Fibroblast of lung (primary cell): ENCODE data around the gene TRIM65.

Experiments used
- CTCF ChIP-seq, 2 donors: IDR thresholded peaks in 1 of 2; conservative IDR thresholded peaks in 1 of 2; 1 replicate in 1 of 2; 2 replicates in 1 of 2; pipeline ENCODE4 v1.5.1; 2011 to 2012; ENCODE audit warnings: low read length in 2 of 2, control low read depth in 1 of 2, inconsistent platforms in 1 of 2, low read depth in 1 of 2, mild to moderate bottlenecking in 1 of 2
- EZH2 ChIP-seq: IDR thresholded peaks from 2 replicates; pipeline ENCODE4 v1.5.1; 2012; ENCODE audit warnings: low read length, control low read depth, mild to moderate bottlenecking; ENCODE audit errors: missing control alignments

GRCh38 chr17:75921596-75921995 is 24.8 kb upstream of the TRIM65 start:
- no peak for TF ChIP-seq CTCF (conservative IDR thresholded peaks at IDR 0.05 in 1 of 2, IDR thresholded peaks at IDR 0.05 in 1 of 2; ENCODE audit: low read depth in 1 of 2, low read length in 2 of 2)
- no peak for TF ChIP-seq EZH2
